Neural cell (in vitro differentiated cells): ENCODE results near the gene PROX1. TPM values are rescaled to one million over a fixed set of nuclear protein-coding genes. Genes with fewer than 3 reads are reported as not detected.

Experiments used
- H2AFZ ChIP-seq: fragments of 200-600, 300-800 bp; sonication (generic), shearing (Covaris generic); 2 replicates; pipeline ENCODE4 v1.6.0; 2014; ENCODE audit warnings: low read depth, mild to moderate bottlenecking, antibody characterized with exemption, low read length, moderate library complexity
- H3F3A ChIP-seq: fragments of 200-600 bp; shearing (Covaris generic); 2 replicates; pipeline ENCODE4 v1.6.1; 2016; ENCODE audit warnings: mild to moderate bottlenecking, moderate library complexity, mixed read lengths, antibody characterized with exemption, low read length; ENCODE audit not compliant: insufficient read depth, poor library complexity, severe bottlenecking
- H3K27ac ChIP-seq: fragments of 200-600, 300-800 bp; sonication (generic), shearing (Covaris generic); 2 replicates; pipeline ENCODE4 v1.5.1; 2014; ENCODE audit warnings: mild to moderate bottlenecking, low read length, moderate library complexity
- H3K27me3 ChIP-seq: fragments of 300-800, 200-600 bp; sonication (generic), shearing (Covaris generic); 2 replicates; pipeline ENCODE4 v1.6.0; 2014; ENCODE audit warnings: mild to moderate bottlenecking, low read depth, low read length, moderate library complexity; ENCODE audit not compliant: insufficient read depth
- H3K36me3 ChIP-seq: fragments of 300-800, 200-600 bp; sonication (generic), shearing (Covaris generic); 2 replicates; pipeline ENCODE4 v1.5.1; 2014; ENCODE audit warnings: mild to moderate bottlenecking, antibody characterized with exemption, low read length, moderate library complexity; ENCODE audit not compliant: insufficient read depth
- H3K4me2 ChIP-seq: fragments of 300-800, 200-600 bp; sonication (generic), shearing (Covaris generic); 2 replicates; pipeline ENCODE4 v1.6.0; 2014; ENCODE audit warnings: mild to moderate bottlenecking, low read length
- H3K4me3 ChIP-seq: fragments of 300-800, 200-600 bp; sonication (generic), shearing (Covaris generic); 2 replicates; pipeline ENCODE4 v1.5.1; 2014; ENCODE audit warnings: mild to moderate bottlenecking, low read length, moderate library complexity
- H3K79me2 ChIP-seq: fragments of 200-600 bp; shearing (Covaris generic); replicated peaks from 2 replicates; pipeline ENCODE4 v1.6.0; 2014; ENCODE audit warnings: mild to moderate bottlenecking, low read length, moderate library complexity; ENCODE audit not compliant: insufficient read depth
- H3K9ac ChIP-seq: fragments of 300-800, 200-600 bp; sonication (generic), shearing (Covaris generic); 2 replicates; pipeline ENCODE4 v1.6.1; 2016; ENCODE audit warnings: mild to moderate bottlenecking, low read length, mixed read lengths
- H3K9me2 ChIP-seq: fragments of 200-600 bp; shearing (Covaris generic); 2 replicates; pipeline ENCODE4 v1.6.1; 2016; ENCODE audit warnings: mild to moderate bottlenecking, low read length, mixed read lengths; ENCODE audit not compliant: insufficient read depth
- H3K9me3 ChIP-seq: fragments of 200-600, 300-800 bp; sonication (generic), shearing (Covaris generic); 2 replicates; pipeline ENCODE4 v1.6.1; 2016; ENCODE audit warnings: mild to moderate bottlenecking, mixed run types, low read length, moderate library complexity, mixed read lengths
- H4K20me1 ChIP-seq: fragments of 200-600 bp; shearing (Covaris generic); 2 replicates; pipeline ENCODE4 v1.6.1; 2016; ENCODE audit warnings: mild to moderate bottlenecking, mixed run types; ENCODE audit not compliant: insufficient read depth
- CTCF ChIP-seq: fragments of 450-650 bp; IDR thresholded peaks from 2 replicates; pipeline ENCODE4 v1.5.1; 2014; ENCODE audit warnings: antibody characterized with exemption, mild to moderate bottlenecking, moderate library complexity; ENCODE audit not compliant: poor library complexity, severe bottlenecking
- EP300 ChIP-seq: fragments of 450-650 bp; conservative IDR thresholded peaks from 2 replicates; pipeline ENCODE4 v1.6.1; 2014; ENCODE audit warnings: antibody characterized with exemption, mild to moderate bottlenecking, moderate library complexity; ENCODE audit not compliant: poor library complexity, severe bottlenecking
- EZH2 ChIP-seq: fragments of 200-600, 300-800 bp; shearing (Covaris generic), sonication (generic); IDR thresholded peaks from 2 replicates; pipeline ENCODE4 v1.6.1; 2014; ENCODE audit warnings: antibody characterized with exemption, low read length, borderline replicate concordance, mild to moderate bottlenecking; ENCODE audit not compliant: insufficient read depth, poor library complexity, severe bottlenecking
- MXI1 ChIP-seq: fragments of 450-650 bp; conservative IDR thresholded peaks from 2 replicates; pipeline ENCODE4 v1.6.1; 2014; ENCODE audit warnings: antibody characterized with exemption, mild to moderate bottlenecking; ENCODE audit not compliant: poor library complexity, severe bottlenecking
- POLR2AphosphoS5 ChIP-seq: IDR thresholded peaks from 2 replicates; pipeline ENCODE4 v1.6.1; 2012
- RAD21 ChIP-seq: fragments of 450-650 bp; conservative IDR thresholded peaks from 2 replicates; pipeline ENCODE4 v1.6.1; 2014; ENCODE audit warnings: antibody characterized with exemption, mild to moderate bottlenecking, moderate library complexity
- REST ChIP-seq: IDR thresholded peaks from 2 replicates; pipeline ENCODE4 v1.6.1; 2012; ENCODE audit warnings: borderline replicate concordance
- SMC3 ChIP-seq: fragments of 450-650 bp; conservative IDR thresholded peaks from 2 replicates; pipeline ENCODE4 v1.6.1; 2014; ENCODE audit warnings: antibody characterized with exemption, mild to moderate bottlenecking, moderate library complexity; ENCODE audit not compliant: poor library complexity
- TAF1 ChIP-seq: IDR thresholded peaks from 2 replicates; pipeline ENCODE4 v1.6.1; 2012; ENCODE audit warnings: low read depth
- polyA plus RNA-seq: library from polyadenylated mRNA; depleted of rRNA; stranded (reverse); fragments of >200 nt; gene quantifications from 2 replicates; pipeline ENCODE4 v1.2.3, GENCODE V29; 2014

PROX1 gene
- polyA plus RNA-seq, 1 donor from 2014 or later, result 1.0 TPM

GRCh38 chr1:214031267-214031650 is 43.5 kb downstream of the PROX1 start:
- TF ChIP-seq RAD21 (no peak), POLR2AphosphoS5 (no peak), EZH2 (no peak), TAF1 (no peak)
- Histone ChIP-seq H3K36me3 (no peaks in the 10 kb centered on the region), H3K9me3 (no peaks in the 10 kb centered on the region), H2AFZ (no peak overlapping the region), H3K9me2 (no peaks in the 10 kb centered on the region), H3F3A (no peaks in the 10 kb centered on the region), H3K79me2 (no peaks in the 10 kb centered on the region), H4K20me1 (no peaks in the 10 kb centered on the region), H3K4me2 (no peak overlapping the region), H3K4me3 (no peak overlapping the region), H3K27me3 (no peaks in the 10 kb centered on the region), H3K27ac (no peak overlapping the region), H3K9ac (no peak overlapping the region)

- no peaks in the 10 kb centered on the region for H4K20me1 ChIP-seq
- no peaks in the 10 kb centered on the region for H3K27me3 ChIP-seq
- H3K79me2 ChIP-seq, result no peaks in the 10 kb centered on the region
- no peaks in the 10 kb centered on the region for H3K9me2 ChIP-seq
- no peak overlapping the region for H3K9ac ChIP-seq
- H3K4me3 ChIP-seq, result no peak overlapping the region
- H3K27ac ChIP-seq, result no peak overlapping the region
- no peak overlapping the region for H3K4me2 ChIP-seq
- no peak for TF ChIP-seq EZH2
- TF ChIP-seq TAF1, result no peak
- no peak for TF ChIP-seq CTCF
- TF ChIP-seq POLR2AphosphoS5, result no peak
- no peak for TF ChIP-seq EP300
- no peak for TF ChIP-seq SMC3
- no peak for TF ChIP-seq REST
- no peak for TF ChIP-seq MXI1
- no peak for TF ChIP-seq RAD21
- H3K9me3 ChIP-seq, result no peaks in the 10 kb centered on the region
- no peak overlapping the region for H2AFZ ChIP-seq
- no peaks in the 10 kb centered on the region for H3K36me3 ChIP-seq
- H3F3A ChIP-seq, result no peaks in the 10 kb centered on the region
Observed at GRCh38 chr1:214037468-214037867, 49.7 kb downstream of the PROX1 start.
